SU-DHL-6 (cell line): ENCODE measurements around the gene AGAP5.
"Not testable (repeated sequence)": the region's sequence is repeated elsewhere in the genome, so short reads cannot be mapped to it uniquely, and the experiment has no call there.

Experiments
- EZH2phosphoT487 ChIP-seq: fragments of 200-600 bp; sonication (generic), shearing (Covaris generic); conservative IDR thresholded peaks from 2 replicates; pipeline ENCODE4 v1.6.1; 2018; ENCODE audit warnings: mild to moderate bottlenecking, antibody characterized with exemption, low read length, moderate library complexity, mixed read lengths
- TF ChIP-seq, protein P1 (sequence below): fragments of 200-600 bp; sonication (generic); IDR thresholded peaks from one replicate; pipeline ENCODE4 v1.5.1; 2017; ENCODE audit warnings: antibody characterized with exemption, mild to moderate bottlenecking, low read length, moderate library complexity; ENCODE audit not compliant: insufficient read depth, poor library complexity, severe bottlenecking

DNA sequence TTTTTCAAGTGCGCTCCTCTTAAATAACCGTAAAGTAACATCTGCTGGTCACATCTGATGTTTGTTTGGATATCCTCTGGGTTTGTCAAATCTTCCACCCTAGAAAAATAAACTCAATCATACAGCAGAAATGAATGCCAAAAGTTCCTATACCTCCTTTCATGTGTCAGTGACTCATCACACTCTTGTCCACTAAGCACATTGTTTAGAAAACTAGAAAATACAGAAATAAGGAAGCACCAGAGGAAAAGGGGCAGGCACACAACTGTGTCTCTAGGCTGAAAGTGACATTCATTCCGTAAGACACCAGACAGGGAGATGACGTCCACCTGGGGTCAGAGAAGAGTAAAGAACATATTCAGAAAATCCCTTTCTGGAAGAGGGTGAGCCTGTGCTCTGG is 22.7 kb upstream of the AGAP5 start:
- TF ChIP-seq, protein P1, sequence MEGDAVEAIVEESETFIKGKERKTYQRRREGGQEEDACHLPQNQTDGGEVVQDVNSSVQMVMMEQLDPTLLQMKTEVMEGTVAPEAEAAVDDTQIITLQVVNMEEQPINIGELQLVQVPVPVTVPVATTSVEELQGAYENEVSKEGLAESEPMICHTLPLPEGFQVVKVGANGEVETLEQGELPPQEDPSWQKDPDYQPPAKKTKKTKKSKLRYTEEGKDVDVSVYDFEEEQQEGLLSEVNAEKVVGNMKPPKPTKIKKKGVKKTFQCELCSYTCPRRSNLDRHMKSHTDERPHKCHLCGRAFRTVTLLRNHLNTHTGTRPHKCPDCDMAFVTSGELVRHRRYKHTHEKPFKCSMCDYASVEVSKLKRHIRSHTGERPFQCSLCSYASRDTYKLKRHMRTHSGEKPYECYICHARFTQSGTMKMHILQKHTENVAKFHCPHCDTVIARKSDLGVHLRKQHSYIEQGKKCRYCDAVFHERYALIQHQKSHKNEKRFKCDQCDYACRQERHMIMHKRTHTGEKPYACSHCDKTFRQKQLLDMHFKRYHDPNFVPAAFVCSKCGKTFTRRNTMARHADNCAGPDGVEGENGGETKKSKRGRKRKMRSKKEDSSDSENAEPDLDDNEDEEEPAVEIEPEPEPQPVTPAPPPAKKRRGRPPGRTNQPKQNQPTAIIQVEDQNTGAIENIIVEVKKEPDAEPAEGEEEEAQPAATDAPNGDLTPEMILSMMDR = not testable (repeated sequence)
- not testable (repeated sequence) for TF ChIP-seq EZH2phosphoT487
